GM12878 (cell line): ENCODE data around the gene LYZL2.

Experiments
- BCL11A ChIP-seq: IDR thresholded peaks from 2 replicates; pipeline ENCODE4 v1.6.1; 2011; ENCODE audit warnings: low read depth, low read length
- CREB1 ChIP-seq: IDR thresholded peaks from 2 replicates; pipeline ENCODE4 v1.6.1; 2012; ENCODE audit warnings: low read depth, mild to moderate bottlenecking, inconsistent platforms
- CTCF ChIP-seq, 3 experiments: IDR thresholded peaks in 2 of 3; conservative IDR thresholded peaks in 1 of 3; 2 replicates each; pipeline ENCODE4 v1.5.1; 2011; ENCODE audit warnings: low read depth in 3 of 3, low read length in 3 of 3, mild to moderate bottlenecking in 3 of 3, control low read depth in 2 of 3, moderate library complexity in 2 of 3, inconsistent platforms in 1 of 3, mixed read lengths in 1 of 3; ENCODE audit not compliant: control insufficient read depth in 2 of 3, insufficient read depth in 1 of 3; ENCODE audit errors: extremely low read depth in 1 of 3
- CUX1 ChIP-seq: IDR thresholded peaks from 2 replicates; pipeline ENCODE4 v1.6.1; 2012; ENCODE audit warnings: improper control_type of control experiment, low read depth, low read length; ENCODE audit not compliant: insufficient replicate concordance
- EZH2 ChIP-seq: IDR thresholded peaks from 2 replicates; pipeline ENCODE4 v1.6.1; 2012; ENCODE audit warnings: low read depth, mild to moderate bottlenecking, control low read depth, inconsistent platforms, low read length, borderline replicate concordance; ENCODE audit not compliant: control insufficient read depth
- MTA3 ChIP-seq: IDR thresholded peaks from 2 replicates; pipeline ENCODE4 v1.6.1; 2012; ENCODE audit warnings: low read length, inconsistent platforms, borderline replicate concordance
- POLR2A ChIP-seq: IDR thresholded peaks from 2 replicates; pipeline ENCODE4 v1.6.1; 2011; ENCODE audit warnings: low read depth, mild to moderate bottlenecking, low read length
- RAD21 ChIP-seq: IDR thresholded peaks from 2 replicates; pipeline ENCODE4 v1.6.1; 2011; ENCODE audit warnings: mild to moderate bottlenecking, low read depth, low read length, moderate library complexity; ENCODE audit not compliant: insufficient read depth
- ZBTB40 ChIP-seq: fragments of 450-650 bp; IDR thresholded peaks from 2 replicates; pipeline ENCODE4 v1.6.1; 2016; ENCODE audit warnings: mild to moderate bottlenecking, moderate library complexity, borderline replicate concordance

GRCh38 chr10:30606313-30606712 lies 23.2 kb downstream of the LYZL2 start:
- no peak for TF ChIP-seq RAD21
- no peak for TF ChIP-seq ZBTB40
- TF ChIP-seq CREB1 = no peak
- TF ChIP-seq EZH2 = no peak
- TF ChIP-seq CUX1 = no peak
- no peak for TF ChIP-seq POLR2A
- TF ChIP-seq CTCF (IDR thresholded peaks at IDR 0.05 in 2 of 3, conservative IDR thresholded peaks at IDR 0.05 in 1 of 3; ENCODE audit: control insufficient read depth in 2 of 3, extremely low read depth in 1 of 3, insufficient read depth in 1 of 3, low read depth in 3 of 3, low read length in 3 of 3) = no peak
- TF ChIP-seq MTA3 = no peak
- TF ChIP-seq BCL11A = no peak
